Measurements from ENCODE around the gene RUFY1. TPM values are rescaled to one million over a fixed set of nuclear protein-coding genes. Genes with fewer than 3 reads are reported as not detected.

The RUFY1 gene
- total RNA-seq, 2 donors from 2014 or later: 37.1 to 44.0 TPM

DNA sequence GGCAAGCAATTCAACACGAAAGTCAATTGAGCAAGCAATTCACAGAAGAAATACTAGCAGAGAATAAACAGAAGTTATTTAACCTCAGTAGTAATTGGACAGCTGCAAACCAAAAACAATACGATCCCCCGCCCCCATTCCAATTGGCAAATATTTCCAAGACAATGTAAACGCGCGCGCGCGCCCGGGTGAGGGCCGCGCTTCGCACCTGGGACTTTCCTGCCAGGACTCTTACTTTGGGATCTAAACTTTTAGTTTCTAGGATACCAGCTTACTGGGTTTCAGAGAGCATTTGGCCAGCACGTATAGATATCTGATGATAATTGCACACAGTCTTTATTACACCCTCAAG lies 8.6 kb downstream of the RUFY1 start:
- peak overlapping the region; percentile 58 for H3K4me3 ChIP-seq
- H3K4me1 ChIP-seq: no peaks in the 10 kb centered on the region
- DNase-seq: peak; percentile 83
- H3K27ac ChIP-seq: peak overlapping the region; percentile 86
- TF ChIP-seq CTCF (IDR thresholded peaks at IDR 0.05): no peak
- H3K9me3 ChIP-seq: no peaks in the 10 kb centered on the region
- H3K9ac ChIP-seq (ENCODE audit: low read depth in 2 of 2, low read length in 2 of 2): peak overlapping the region; percentile 47 to 82
- intact Hi-C loops (cut with DNase I): no loop called here
- H3K36me3 ChIP-seq: no peaks in the 10 kb centered on the region
- no peaks in the 10 kb centered on the region for H3K27me3 ChIP-seq

- peak; percentile 99 for DNase-seq
- H3K9ac ChIP-seq (ENCODE audit: low read depth in 2 of 2, low read length in 2 of 2): peak overlapping the region; percentile 47 to 82
- peak overlapping the region; percentile 86 for H3K27ac ChIP-seq
- H3K4me1 ChIP-seq: no peaks in the 10 kb centered on the region
- peak overlapping the region; percentile 58 for H3K4me3 ChIP-seq
- intact Hi-C loops (cut with DNase I): no loop called here
- H3K36me3 ChIP-seq: no peaks in the 10 kb centered on the region
- TF ChIP-seq CTCF (IDR thresholded peaks at IDR 0.05): no peak
- no peaks in the 10 kb centered on the region for H3K27me3 ChIP-seq
- no peaks in the 10 kb centered on the region for H3K9me3 ChIP-seq
Measured at GRCh38 chr5:179559284-179560252, 9.2 kb downstream of the RUFY1 start.

DNA sequence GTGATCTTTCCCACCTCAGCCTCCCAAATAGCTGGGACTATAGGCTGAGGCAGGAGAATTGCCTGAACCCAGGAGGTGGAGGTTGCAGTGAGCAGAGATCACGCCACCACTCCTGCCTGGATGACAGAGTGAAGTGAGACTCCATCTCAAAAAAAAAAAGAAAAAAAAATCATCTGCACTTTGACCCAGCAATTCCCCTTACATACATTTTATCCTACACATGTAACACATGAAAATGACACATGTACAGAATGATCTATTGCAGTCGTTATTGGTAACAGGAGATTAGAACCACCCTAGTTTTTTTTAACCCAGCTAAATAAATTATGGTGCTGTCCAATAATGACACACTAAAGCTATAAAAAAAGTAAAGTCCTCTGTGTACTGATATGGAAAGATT lies 14.2 kb downstream of the RUFY1 start:
- Histone ChIP-seq H3K9ac (ENCODE audit: low read depth in 2 of 2, low read length in 2 of 2) (no peak overlapping the region), H3K9me3 (no peaks in the 10 kb centered on the region), H3K27me3 (no peaks in the 10 kb centered on the region), H3K4me1 (no peaks in the 10 kb centered on the region), H3K36me3 (no peaks in the 10 kb centered on the region), H3K4me3 (no peak overlapping the region), H3K27ac (no peak overlapping the region)
- no peak for DNase-seq
- no peak for TF ChIP-seq CTCF (IDR thresholded peaks at IDR 0.05)
- intact Hi-C loops (cut with DNase I): no loop called here

DNA sequence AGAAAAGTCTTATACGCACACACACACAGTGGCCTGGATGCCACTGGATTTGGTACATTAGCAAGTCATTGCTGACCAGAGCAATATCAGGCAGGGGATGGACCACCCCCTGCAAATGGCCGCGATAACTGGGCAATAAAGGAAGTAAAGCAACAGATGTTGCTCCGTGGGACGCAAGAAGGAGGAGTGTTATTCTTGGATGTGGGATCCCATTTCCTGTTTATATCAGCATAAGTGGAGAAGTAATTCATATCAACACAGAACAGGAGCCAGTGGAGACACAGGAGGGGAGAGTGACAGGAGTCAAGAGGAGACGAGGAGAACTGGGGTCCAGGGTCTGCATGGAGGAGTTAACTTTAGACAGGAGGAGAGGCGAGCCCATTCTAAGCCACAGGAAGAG lies 18.4 kb downstream of the RUFY1 start:
- H3K36me3 ChIP-seq: peaks cover 4% of the 10 kb centered on the region
- H3K4me3 ChIP-seq: no peak overlapping the region

GRCh38 chr5:179572386-179572785 lies 22.0 kb downstream of the RUFY1 start:
- no peak overlapping the region for H3K27ac ChIP-seq
- intact Hi-C loops (cut with DNase I): no loop called here
- no peak for DNase-seq

More for the DNA sequence above, 18.4 kb downstream of the RUFY1 start:
- intact Hi-C loops (cut with DNase I): no loop called here
- Histone ChIP-seq H3K9me3 (no peaks in the 10 kb centered on the region), H3K27me3 (no peaks in the 10 kb centered on the region), H3K9ac (ENCODE audit: low read depth in 2 of 2, low read length in 2 of 2) (no peak overlapping the region), H3K27ac (no peak overlapping the region), H3K4me1 (no peaks in the 10 kb centered on the region)
- no peak for TF ChIP-seq CTCF (IDR thresholded peaks at IDR 0.05)
- no peak for DNase-seq

More at GRCh38 chr5:179572386-179572785, 22.0 kb downstream of the RUFY1 start:
- TF ChIP-seq CTCF (IDR thresholded peaks at IDR 0.05): no peak
- Histone ChIP-seq H3K36me3 (peaks cover 4% of the 10 kb centered on the region), H3K27me3 (no peaks in the 10 kb centered on the region), H3K4me3 (no peak overlapping the region), H3K9me3 (no peaks in the 10 kb centered on the region), H3K9ac (ENCODE audit: low read depth in 2 of 2, low read length in 2 of 2) (no peak overlapping the region), H3K4me1 (no peaks in the 10 kb centered on the region)
